ENCODE data around the gene TMBIM4. TPM values are rescaled to one million over a fixed set of nuclear protein-coding genes. Genes with fewer than 3 reads are reported as not detected.

Gene TMBIM4
- total RNA-seq, 1 experiment from 2014 or later, result 18.4 TPM

DNA sequence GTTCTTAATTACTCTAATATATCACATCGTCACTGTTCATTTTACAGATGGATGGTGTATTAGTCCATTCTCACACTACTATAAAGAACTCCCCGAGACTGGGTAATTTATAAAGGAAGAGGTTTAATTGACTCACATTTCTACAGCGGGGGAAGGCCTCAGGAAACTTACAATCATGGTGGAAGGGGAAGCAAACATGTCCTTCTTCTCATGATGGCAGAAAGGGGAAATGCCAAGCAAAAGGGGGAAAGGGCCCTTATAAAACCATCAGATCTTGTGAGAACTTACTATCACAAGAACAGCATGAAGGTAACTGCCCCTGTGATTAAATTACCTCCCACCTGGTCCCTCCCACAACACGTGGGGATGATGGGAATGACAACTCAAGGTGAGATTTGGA is 6.5 kb downstream of the TMBIM4 start:
- H3K27ac Mint-ChIP-seq, result no peak overlapping the region
- Histone ChIP-seq H3K9me3 (ENCODE audit: control insufficient read depth, low read depth, low read length) (no peaks in the 10 kb centered on the region), H3K9ac (ENCODE audit: extremely low read depth, insufficient read length, low read length) (no peak overlapping the region), H2BK12ac (ENCODE audit: insufficient read length, low read depth, low read length) (no peak overlapping the region), H3T11ph (ENCODE audit: low read length) (no peak overlapping the region), H3K4me2 (ENCODE audit: insufficient read depth, insufficient read length, low read length) (no peak overlapping the region), H3K79me1 (ENCODE audit: insufficient read depth, low read depth, low read length, poor library complexity, severe bottlenecking) (peaks cover 5% of the 10 kb centered on the region), H3K27me3 (ENCODE audit: insufficient read depth, low read length) (no peaks in the 10 kb centered on the region), H3K23ac (ENCODE audit: insufficient read length, low read depth, low read length) (no peak overlapping the region), H2AK5ac (ENCODE audit: insufficient read length, low read length) (no peak overlapping the region), H2AFZ (ENCODE audit: low read length) (no peak overlapping the region), H4K8ac (replicated peaks; ENCODE audit: insufficient read length, low read depth, low read length) (no peak overlapping the region), H4K91ac (ENCODE audit: insufficient read length, low read depth, low read length) (no peak overlapping the region), H2BK20ac (ENCODE audit: low read depth, low read length, poor library complexity, severe bottlenecking) (no peak overlapping the region), H4K5ac (ENCODE audit: insufficient read length, low read depth, low read length) (no peak overlapping the region), H2BK120ac (ENCODE audit: low read depth, low read length, poor library complexity, severe bottlenecking) (no peak overlapping the region), H3K14ac (ENCODE audit: insufficient read depth, low read length) (no peak overlapping the region), H3K4me1 (ENCODE audit: insufficient read depth, low read length) (no peaks in the 10 kb centered on the region; the same call in 1 of the 2 replicates), H3K56ac (ENCODE audit: insufficient read length, low read depth, low read length) (no peak overlapping the region), H3K4ac (ENCODE audit: low read depth, low read length) (no peak overlapping the region), H2BK15ac (ENCODE audit: low read depth, low read length) (no peak overlapping the region), H4K20me1 (ENCODE audit: control insufficient read depth, insufficient read depth, insufficient read length) (no peaks in the 10 kb centered on the region), H3K23me2 (ENCODE audit: insufficient read length, low read depth, low read length, poor library complexity, severe bottlenecking) (no peaks in the 10 kb centered on the region), H3K27ac (ENCODE audit: insufficient read length, low read depth, low read length) (no peak overlapping the region), H3K18ac (ENCODE audit: insufficient read length, low read depth, low read length) (no peak overlapping the region), H3K79me2 (ENCODE audit: insufficient read depth, low read length) (peaks cover 3% of the 10 kb centered on the region; the same call in 1 of the 2 replicates), H2BK5ac (ENCODE audit: insufficient read length, low read length) (no peak overlapping the region)
- no peak overlapping the region for H3K4me3 Mint-ChIP-seq
- no peaks in the 10 kb centered on the region for H3K27me3 Mint-ChIP-seq (ENCODE audit: low read depth)
- no peaks in the 10 kb centered on the region; a peak in 1 of 4 replicates for H3K4me1 Mint-ChIP-seq
- peaks cover 13 to 16% (median 15%) of the 10 kb centered on the region in 3 experiments for H3K36me3 Mint-ChIP-seq (ENCODE audit: insufficient read depth in 1 of 3, low read depth in 3 of 3)
- no peak for DNase-seq
- no CpG with 5 or more reads among the region's 4 CpGs for WGBS (ENCODE audit: extremely low coverage, insufficient read length, low lambda C conversion rate)
- H3K9me3 Mint-ChIP-seq, result peaks cover 10 to 15% of the 10 kb centered on the region in 2 experiments; a peak in 3 of 5 replicates
- TF ChIP-seq, protein P1, sequence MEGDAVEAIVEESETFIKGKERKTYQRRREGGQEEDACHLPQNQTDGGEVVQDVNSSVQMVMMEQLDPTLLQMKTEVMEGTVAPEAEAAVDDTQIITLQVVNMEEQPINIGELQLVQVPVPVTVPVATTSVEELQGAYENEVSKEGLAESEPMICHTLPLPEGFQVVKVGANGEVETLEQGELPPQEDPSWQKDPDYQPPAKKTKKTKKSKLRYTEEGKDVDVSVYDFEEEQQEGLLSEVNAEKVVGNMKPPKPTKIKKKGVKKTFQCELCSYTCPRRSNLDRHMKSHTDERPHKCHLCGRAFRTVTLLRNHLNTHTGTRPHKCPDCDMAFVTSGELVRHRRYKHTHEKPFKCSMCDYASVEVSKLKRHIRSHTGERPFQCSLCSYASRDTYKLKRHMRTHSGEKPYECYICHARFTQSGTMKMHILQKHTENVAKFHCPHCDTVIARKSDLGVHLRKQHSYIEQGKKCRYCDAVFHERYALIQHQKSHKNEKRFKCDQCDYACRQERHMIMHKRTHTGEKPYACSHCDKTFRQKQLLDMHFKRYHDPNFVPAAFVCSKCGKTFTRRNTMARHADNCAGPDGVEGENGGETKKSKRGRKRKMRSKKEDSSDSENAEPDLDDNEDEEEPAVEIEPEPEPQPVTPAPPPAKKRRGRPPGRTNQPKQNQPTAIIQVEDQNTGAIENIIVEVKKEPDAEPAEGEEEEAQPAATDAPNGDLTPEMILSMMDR (conservative IDR thresholded peaks at IDR 0.05), result no peak
